Endothelial cell of hepatic sinusoid (primary cell): Measurements from ENCODE around the gene MSI2.

ENCODE experiments used
- in situ Hi-C: cut with HindIII; loops from 2 replicates; pipeline ENCODE4 v1.10.0; 2017; ENCODE audit warnings: low sequenced_read_pairs

MSI2 gene

GRCh38 chr17:57559634-57560318 is 303.5 kb downstream of the MSI2 start:
- in situ Hi-C loops = loop anchor here (5.0 kb wide), 1 partner anchor 38 kb away; no protein-coding TSS in a partner anchor

GRCh38 chr17:57560319-57560705 is 304.0 kb downstream of the MSI2 start:
- in situ Hi-C loops = loop anchor here (5.0 kb wide), 1 partner anchor 37 kb away; no protein-coding TSS in a partner anchor

GRCh38 chr17:57561072-57561861 is 304.9 kb downstream of the MSI2 start:
- in situ Hi-C loops = loop anchor here (5.0 kb wide), 1 partner anchor 36 kb away; no protein-coding TSS in a partner anchor

- in situ Hi-C loops = loop anchor here (5.0 kb wide), 1 partner anchor 35 kb away; no protein-coding TSS in a partner anchor
These were observed 305.9 kb downstream of the MSI2 start for GRCh38 chr17:57562184-57562698.

- in situ Hi-C loops = loop anchor here (5.0 kb wide), 1 partner anchor 33 kb away; no protein-coding TSS in a partner anchor
These were observed 307.6 kb downstream of the MSI2 start for GRCh38 chr17:57563958-57564357.

GRCh38 chr17:57565176-57565575 is 308.9 kb downstream of the MSI2 start:
- in situ Hi-C loops = no loop called here

- in situ Hi-C loops = no loop called here
These were observed 310.4 kb downstream of the MSI2 start for GRCh38 chr17:57566721-57567120.

- in situ Hi-C loops = no loop called here
These were observed 310.9 kb downstream of the MSI2 start for GRCh38 chr17:57567251-57567650.

- in situ Hi-C loops = no loop called here
These were observed 312.0 kb downstream of the MSI2 start for GRCh38 chr17:57568340-57568739.

GRCh38 chr17:57569021-57569420 is 312.7 kb downstream of the MSI2 start:
- in situ Hi-C loops = no loop called here

GRCh38 chr17:57569853-57570252 is 313.5 kb downstream of the MSI2 start:
- in situ Hi-C loops = no loop called here

GRCh38 chr17:57570724-57571344 is 314.5 kb downstream of the MSI2 start:
- in situ Hi-C loops = no loop called here

- in situ Hi-C loops = no loop called here
These were observed 315.7 kb downstream of the MSI2 start for GRCh38 chr17:57572062-57572461.

GRCh38 chr17:57572600-57572999 is 316.3 kb downstream of the MSI2 start:
- in situ Hi-C loops = no loop called here

- in situ Hi-C loops = no loop called here
These were observed 317.8 kb downstream of the MSI2 start for GRCh38 chr17:57574040-57574513.

- in situ Hi-C loops = no loop called here
These were observed 320.4 kb downstream of the MSI2 start for GRCh38 chr17:57576744-57577143.

GRCh38 chr17:57577751-57578607 is 321.7 kb downstream of the MSI2 start:
- in situ Hi-C loops = no loop called here

- in situ Hi-C loops = no loop called here
These were observed 322.4 kb downstream of the MSI2 start for GRCh38 chr17:57578608-57579225.

GRCh38 chr17:57579245-57579644 is 322.9 kb downstream of the MSI2 start:
- in situ Hi-C loops = no loop called here
